Endothelial cell of umbilical vein (primary cell): ENCODE data around the gene KCNC1. TPM values are rescaled to one million over a fixed set of nuclear protein-coding genes. Genes with fewer than 3 reads are reported as not detected.

ENCODE experiments used
- BruUV-seq: library from RNA; stranded (reverse); fragments of 400-500 nt; replicated peaks from 2 replicates; lab custom pipeline; 2021; lab: Mats Ljungman, UMichigan
- CTCF ChIA-PET: fragments of 300-600, 350-600 bp; sonication (Branson Sonifier 250); formaldehyde crosslinking; loops from one replicate; lab custom pipeline; 2021; ENCODE audit warnings: antibody characterized with exemption, inconsistent platforms; lab: Charles Lee
- POLR2A ChIA-PET: fragments of 300-600, 350-600 bp; sonication (Branson Sonifier 250); formaldehyde crosslinking; loops from one replicate; lab custom pipeline; 2021; ENCODE audit warnings: antibody characterized with exemption, inconsistent platforms; lab: Charles Lee
- DNase-seq: peaks from one replicate; pipeline ENCODE4 v3.0.0-alpha.2; 2011; ENCODE audit warnings: low read depth, low spot score
- FAIRE-seq: peaks from 2 replicates; lab custom pipeline; 2011; peaks lifted over from hg19 to GRCh38; lab: Jason Lieb, UNC
- H2AFZ ChIP-seq: 2 replicates; pipeline ENCODE4 v1.6.0; 2012; ENCODE audit warnings: low read depth, low read length, control low read depth, inconsistent platforms
- H3K27ac ChIP-seq: 2 replicates; pipeline ENCODE4 v1.5.1; 2011; ENCODE audit warnings: low read depth, mild to moderate bottlenecking, control low read depth, low read length, moderate library complexity; ENCODE audit not compliant: insufficient read depth
- H3K27me3 ChIP-seq, 2 experiments: 2 replicates each; pipeline versions ENCODE4 v1.6.0 to v1.6.1; 2011; ENCODE audit warnings: low read length in 2 of 2, mixed read lengths in 1 of 2; ENCODE audit not compliant: control insufficient read depth in 2 of 2, insufficient read depth in 2 of 2
- H3K36me3 ChIP-seq, 2 experiments: 2 replicates in 1 of 2; 3 replicates in 1 of 2; pipeline ENCODE4 v1.5.1; 2011; ENCODE audit warnings: low read length in 2 of 2, mild to moderate bottlenecking in 1 of 2, moderate library complexity in 1 of 2; ENCODE audit not compliant: control insufficient read depth in 2 of 2, insufficient read depth in 2 of 2; ENCODE audit errors: extremely low read depth in 1 of 2
- H3K4me1 ChIP-seq: 3 replicates; pipeline ENCODE4 v1.5.1; 2011; ENCODE audit warnings: mild to moderate bottlenecking, low read length; ENCODE audit not compliant: control insufficient read depth, insufficient read depth; ENCODE audit errors: extremely low read depth
- H3K4me2 ChIP-seq: 2 replicates; pipeline ENCODE4 v1.6.1; 2011; ENCODE audit warnings: low read length, control low read depth, mixed read lengths; ENCODE audit not compliant: insufficient read depth
- H3K4me3 ChIP-seq, 3 experiments: fragments of 200-600 bp in 1 of 3; sonication (generic), shearing (Covaris generic) in 1 of 3; replicated peaks in 1 of 3; 2 replicates each; pipeline ENCODE4 v1.5.1; 2011 to 2016; ENCODE audit warnings: control low read depth in 3 of 3, low read length in 3 of 3, mild to moderate bottlenecking in 2 of 3, inconsistent platforms in 1 of 3, low read depth in 1 of 3, moderate library complexity in 1 of 3; ENCODE audit not compliant: insufficient read depth in 1 of 3
- H3K79me2 ChIP-seq: 2 replicates; pipeline ENCODE4 v1.6.0; 2012; ENCODE audit warnings: low read length, inconsistent platforms; ENCODE audit not compliant: control insufficient read depth, insufficient read depth
- H3K9ac ChIP-seq: replicated peaks from 2 replicates; pipeline ENCODE3; 2011; ENCODE audit warnings: low read length, control low read depth; ENCODE audit not compliant: insufficient read depth; ENCODE audit errors: extremely low read depth
- H3K9me1 ChIP-seq: replicated peaks from 3 replicates; pipeline ENCODE4 v1.6.0; 2011; ENCODE audit warnings: mild to moderate bottlenecking, low read length; ENCODE audit not compliant: control insufficient read depth, insufficient read depth; ENCODE audit errors: extremely low read depth
- H3K9me3 ChIP-seq: replicated peaks from 2 replicates; pipeline ENCODE4 v1.5.1; 2012; ENCODE audit warnings: low read length, inconsistent platforms; ENCODE audit not compliant: control insufficient read depth, insufficient read depth
- H4K20me1 ChIP-seq: replicated peaks from 2 replicates; pipeline ENCODE3; 2011; ENCODE audit warnings: mild to moderate bottlenecking, low read length; ENCODE audit not compliant: control insufficient read depth, insufficient read depth; ENCODE audit errors: extremely low read depth
- EZH2 ChIP-seq: IDR thresholded peaks from 2 replicates; pipeline ENCODE4 v1.6.1; 2012; ENCODE audit warnings: borderline replicate concordance, low read depth, mild to moderate bottlenecking, moderate library complexity, low read length, inconsistent platforms; ENCODE audit not compliant: severe bottlenecking
- FOS ChIP-seq: IDR thresholded peaks from 2 replicates; pipeline ENCODE4 v1.6.1; 2011; ENCODE audit warnings: mild to moderate bottlenecking, low read length, moderate library complexity, borderline replicate concordance; ENCODE audit not compliant: insufficient read depth
- GATA2 ChIP-seq: IDR thresholded peaks from 2 replicates; pipeline ENCODE4 v1.7.0; 2011; ENCODE audit warnings: low read depth, mild to moderate bottlenecking, moderate library complexity, mixed read lengths, low read length; ENCODE audit not compliant: insufficient read length, insufficient read depth
- JUN ChIP-seq: IDR thresholded peaks from 2 replicates; pipeline ENCODE4 v1.6.1; 2011; ENCODE audit warnings: borderline replicate concordance, low read depth; ENCODE audit not compliant: insufficient read length, insufficient read depth
- MYC ChIP-seq: IDR thresholded peaks from one replicate; pipeline ENCODE4 v1.6.1; 2011; ENCODE audit warnings: mild to moderate bottlenecking, low read depth, low read length
- POLR2A ChIP-seq: IDR thresholded peaks from 2 replicates; pipeline ENCODE4 v1.6.1; 2012; ENCODE audit warnings: low read depth, mild to moderate bottlenecking, control low read depth, low read length
- POLR2AphosphoS5 ChIP-seq: IDR thresholded peaks from 2 replicates; pipeline ENCODE4 v1.6.1; 2012; ENCODE audit warnings: low read depth, mild to moderate bottlenecking, control low read depth, low read length, moderate library complexity; ENCODE audit not compliant: insufficient read depth
- dilution Hi-C: fragments of 300-500 bp; cut with MboI; formaldehyde crosslinking; loops from one replicate; pipeline ENCODE4 v1.15.0; 2019; ENCODE audit warnings: low sequenced_read_pairs; ENCODE audit not compliant: extremely low pct_ligation_motif_present
- intact Hi-C: fragments of 100-400 bp; cut with micrococcal nuclease; formaldehyde crosslinking; loops from one replicate; pipeline ENCODE4 v1.10.0; 2022
- polyA plus RNA-seq, 4 experiments: library from polyadenylated mRNA; depleted of rRNA in 3 of 4; stranded (reverse) in 3 of 4; unstranded in 1 of 4; fragments of >200 nt; gene quantifications; 2 replicates each; pipeline versions ENCODE4 v1.2.1 to v1.2.3, GENCODE V29; 2011 to 2012; ENCODE audit warnings: missing spikeins in 1 of 4
- total RNA-seq: library from RNA; stranded (reverse); gene quantifications from 2 replicates; pipeline ENCODE4 v1.2.3, GENCODE V29; 2021

The KCNC1 gene
- total and polyA plus RNA-seq, 2 donors (not counting 3 experiments of a cell fraction or from before 2014, with no cell fraction given), result not detected

DNA sequence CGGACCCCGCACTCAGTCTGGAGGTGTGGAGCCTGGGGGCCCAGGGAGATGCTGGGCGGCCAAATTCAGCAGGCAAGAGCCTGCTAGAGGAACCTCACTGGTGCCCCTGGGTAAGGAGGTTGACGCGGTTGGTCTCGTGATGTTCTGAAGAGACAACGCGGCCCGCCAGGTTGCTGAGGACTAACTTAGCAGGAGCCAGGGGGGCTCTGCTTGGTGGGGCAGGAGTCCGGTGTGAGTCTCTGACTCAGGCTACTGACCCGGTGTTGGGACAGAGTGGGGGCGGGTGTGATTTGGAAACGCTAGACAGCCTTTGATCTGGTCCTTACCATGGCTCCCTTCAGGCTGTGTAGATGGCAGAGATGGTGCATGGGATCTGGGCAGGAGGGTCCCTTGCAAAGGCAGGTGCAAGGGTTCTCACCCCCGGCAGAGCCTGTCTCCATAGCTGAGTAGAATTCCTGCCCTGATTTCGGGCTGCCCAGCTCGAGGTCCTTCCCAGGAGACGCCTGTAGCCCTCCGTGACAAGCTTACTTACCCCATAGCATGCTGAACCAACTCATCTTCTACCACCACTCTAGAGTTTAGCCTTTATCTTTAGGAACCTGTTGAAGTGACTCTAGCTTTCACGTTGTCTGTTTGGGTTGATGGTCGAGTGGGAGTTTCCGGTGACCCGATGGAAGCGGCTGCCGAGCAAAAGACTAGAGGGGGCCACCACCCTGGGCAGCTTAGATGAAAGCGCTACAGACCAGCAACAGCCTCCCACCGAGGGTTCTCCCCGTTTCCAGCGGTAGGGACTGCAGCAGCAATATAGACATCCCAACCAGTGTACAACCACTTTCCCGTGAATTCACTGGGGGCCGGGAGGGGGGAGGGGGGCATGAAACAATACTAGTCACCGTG is 38.4 kb downstream of the KCNC1 start:
- no peaks in the 10 kb centered on the region for H3K4me1 ChIP-seq
- no peaks in the 10 kb centered on the region for H3K79me2 ChIP-seq
- no peak overlapping the region for H3K4me2 ChIP-seq
- H3K9ac ChIP-seq, result no peak overlapping the region
- no TSS peak for BruUV-seq
- dilution Hi-C loops, result no loop called here
- DNase-seq, result no peak
- TF ChIP-seq FOS (no peak), GATA2 (no peak), POLR2AphosphoS5 (no peak), POLR2A (no peak), MYC (no peak), EZH2 (no peak), JUN (no peak)
- ChIA-PET CTCF (interaction anchor here (1.2 kb wide), 1 partner anchor 10 kb away, joined by 3 read pairs; no protein-coding TSS in a partner anchor), POLR2A (no interaction called here)
- FAIRE-seq, result no peak
- H4K20me1 ChIP-seq, result no peaks in the 10 kb centered on the region
- H3K9me1 ChIP-seq, result no peaks in the 10 kb centered on the region
- H3K4me3 ChIP-seq, result no peak overlapping the region
- no peak overlapping the region for H2AFZ ChIP-seq
- no peaks in the 10 kb centered on the region for H3K36me3 ChIP-seq
- no peak overlapping the region for H3K27ac ChIP-seq
- intact Hi-C loops, result no loop called here
- H3K27me3 ChIP-seq, result no peaks in the 10 kb centered on the region
- H3K9me3 ChIP-seq, result no peaks in the 10 kb centered on the region

DNA sequence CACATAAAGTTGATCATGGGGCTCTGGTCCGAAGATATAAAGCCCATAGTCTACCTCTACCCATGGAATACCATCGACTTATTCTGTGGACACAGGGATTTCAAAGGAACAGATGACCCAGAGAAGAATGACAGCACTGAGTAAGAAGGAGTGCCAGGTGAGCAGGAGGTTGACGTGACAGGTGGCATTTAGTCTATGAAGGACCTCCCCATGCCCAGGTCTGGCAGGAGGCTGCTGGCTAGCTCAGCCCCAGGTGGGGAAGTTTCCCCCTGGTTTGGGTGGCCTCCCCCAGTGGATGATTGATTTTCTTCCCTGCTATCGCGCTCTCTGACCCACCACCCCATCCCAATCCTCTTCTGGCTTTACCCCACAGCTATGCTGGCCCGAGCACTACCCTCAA is 39.1 kb downstream of the KCNC1 start:
- no peaks in the 10 kb centered on the region for H3K79me2 ChIP-seq
- H4K20me1 ChIP-seq, result no peaks in the 10 kb centered on the region
- H3K36me3 ChIP-seq, result no peaks in the 10 kb centered on the region
- dilution Hi-C loops, result no loop called here
- TF ChIP-seq MYC (no peak), EZH2 (no peak), JUN (no peak)
- H3K9ac ChIP-seq, result no peak overlapping the region
- H3K9me3 ChIP-seq, result no peaks in the 10 kb centered on the region
- no peaks in the 10 kb centered on the region for H3K27me3 ChIP-seq
- no TSS peak for BruUV-seq
- H3K9me1 ChIP-seq, result no peaks in the 10 kb centered on the region
- H3K4me1 ChIP-seq, result no peaks in the 10 kb centered on the region
- intact Hi-C loops, result no loop called here
- DNase-seq (no peak), FAIRE-seq (no peak)
- POLR2A ChIA-PET, result no interaction called here
- H3K4me2 ChIP-seq, result no peak overlapping the region
- CTCF ChIA-PET, result interaction anchor here (1.2 kb wide), 1 partner anchor 9 kb away, joined by 3 read pairs; no protein-coding TSS in a partner anchor
- H3K27ac ChIP-seq, result no peak overlapping the region
- no peak overlapping the region for H3K4me3 ChIP-seq
- no peak overlapping the region for H2AFZ ChIP-seq
